ENCODE data around the gene DMRTA2. TPM values are rescaled to one million over a fixed set of nuclear protein-coding genes. Genes with fewer than 3 reads are reported as not detected.
A peak's percentile ranks its signal among the peaks of the same experiment; 100 is the strongest.

Gene DMRTA2
- total RNA-seq, 1 donor from 2014 or later: not detected

DNA sequence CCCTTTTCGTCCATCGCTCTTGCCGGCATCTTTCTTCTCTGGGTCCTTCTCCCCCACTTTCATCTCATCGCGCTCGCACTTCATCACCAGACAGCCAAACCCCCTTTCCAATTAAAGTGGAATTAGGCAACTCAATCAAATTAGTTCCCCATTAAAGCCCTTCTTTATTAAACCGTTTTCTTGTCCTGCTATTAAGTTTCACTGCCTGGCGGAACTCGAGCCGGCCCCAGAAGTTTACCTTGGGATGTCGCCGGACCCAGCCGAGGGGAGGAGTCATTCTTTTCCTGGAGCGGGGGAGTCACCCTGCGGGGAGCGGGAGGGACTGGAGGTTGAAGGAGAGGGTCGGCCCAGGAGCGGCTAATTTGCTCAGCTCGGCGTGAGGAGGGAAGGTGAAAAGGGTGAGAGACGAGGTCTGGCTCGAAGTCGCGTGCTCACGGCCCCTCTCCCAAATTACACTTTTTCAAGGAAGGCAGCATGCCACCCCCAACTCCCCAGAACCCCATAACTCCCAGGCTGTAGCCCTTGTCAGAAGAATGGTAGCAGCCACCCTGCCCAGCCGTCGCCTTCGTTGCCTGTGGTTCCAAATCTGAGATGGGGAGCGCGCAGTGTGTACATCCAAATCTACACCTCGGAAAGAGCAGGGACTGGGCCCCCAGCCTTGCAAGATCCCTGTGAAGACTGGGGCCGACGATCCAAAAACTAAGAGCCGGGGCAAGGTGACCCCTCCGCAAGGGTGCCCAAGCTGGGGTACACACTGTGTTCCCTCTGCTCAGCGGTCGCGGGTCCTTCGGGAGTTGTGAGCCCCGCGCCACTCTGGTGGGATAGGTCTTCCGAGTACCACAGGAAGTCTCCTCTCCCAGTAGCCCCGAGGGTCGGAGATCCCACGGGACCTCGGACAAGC lies 6.4 kb downstream of the DMRTA2 start:
- peaks cover 6% of the 10 kb centered on the region for H3K9me3 Mint-ChIP-seq (ENCODE audit: low read depth)
- no peak overlapping the region for H3K27ac Mint-ChIP-seq (ENCODE audit: unreplicated experiment)
- no peak for DNase-seq (ENCODE audit: low spot score)

DNA sequence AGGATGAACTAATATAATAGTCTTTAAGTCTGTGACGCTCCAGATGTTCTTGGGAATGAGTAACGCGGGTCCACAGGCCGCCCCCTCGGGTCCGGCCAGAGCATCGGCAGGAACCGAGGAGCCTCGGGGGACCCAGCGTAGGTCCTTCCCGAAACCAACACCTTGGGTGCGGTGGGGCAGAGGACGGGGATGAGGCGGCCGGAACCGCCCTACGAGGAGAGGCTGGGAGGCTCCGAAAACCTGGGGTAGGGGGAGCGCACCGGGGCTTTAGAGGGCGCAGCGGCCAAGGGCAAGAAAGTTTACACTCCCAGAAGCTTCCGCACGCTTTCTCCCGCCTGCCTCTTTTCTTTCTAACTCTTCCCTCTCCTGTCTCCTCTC lies 7.1 kb downstream of the DMRTA2 start:
- no peak for DNase-seq (ENCODE audit: low spot score)

More for the DNA sequence above, 6.4 kb downstream of the DMRTA2 start:
- Mint-ChIP-seq H3K4me3 (ENCODE audit: unreplicated experiment) (peak overlapping the region; percentile 41), H3K36me3 (ENCODE audit: low read depth) (peaks cover 7% of the 10 kb centered on the region), H3K4me1 (ENCODE audit: low read depth) (peaks cover 27% of the 10 kb centered on the region), H3K27me3 (ENCODE audit: low read depth) (peaks cover 70% of the 10 kb centered on the region)
- TF ChIP-seq, protein P1, sequence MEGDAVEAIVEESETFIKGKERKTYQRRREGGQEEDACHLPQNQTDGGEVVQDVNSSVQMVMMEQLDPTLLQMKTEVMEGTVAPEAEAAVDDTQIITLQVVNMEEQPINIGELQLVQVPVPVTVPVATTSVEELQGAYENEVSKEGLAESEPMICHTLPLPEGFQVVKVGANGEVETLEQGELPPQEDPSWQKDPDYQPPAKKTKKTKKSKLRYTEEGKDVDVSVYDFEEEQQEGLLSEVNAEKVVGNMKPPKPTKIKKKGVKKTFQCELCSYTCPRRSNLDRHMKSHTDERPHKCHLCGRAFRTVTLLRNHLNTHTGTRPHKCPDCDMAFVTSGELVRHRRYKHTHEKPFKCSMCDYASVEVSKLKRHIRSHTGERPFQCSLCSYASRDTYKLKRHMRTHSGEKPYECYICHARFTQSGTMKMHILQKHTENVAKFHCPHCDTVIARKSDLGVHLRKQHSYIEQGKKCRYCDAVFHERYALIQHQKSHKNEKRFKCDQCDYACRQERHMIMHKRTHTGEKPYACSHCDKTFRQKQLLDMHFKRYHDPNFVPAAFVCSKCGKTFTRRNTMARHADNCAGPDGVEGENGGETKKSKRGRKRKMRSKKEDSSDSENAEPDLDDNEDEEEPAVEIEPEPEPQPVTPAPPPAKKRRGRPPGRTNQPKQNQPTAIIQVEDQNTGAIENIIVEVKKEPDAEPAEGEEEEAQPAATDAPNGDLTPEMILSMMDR (IDR thresholded peaks at IDR 0.05): no peak

DNA sequence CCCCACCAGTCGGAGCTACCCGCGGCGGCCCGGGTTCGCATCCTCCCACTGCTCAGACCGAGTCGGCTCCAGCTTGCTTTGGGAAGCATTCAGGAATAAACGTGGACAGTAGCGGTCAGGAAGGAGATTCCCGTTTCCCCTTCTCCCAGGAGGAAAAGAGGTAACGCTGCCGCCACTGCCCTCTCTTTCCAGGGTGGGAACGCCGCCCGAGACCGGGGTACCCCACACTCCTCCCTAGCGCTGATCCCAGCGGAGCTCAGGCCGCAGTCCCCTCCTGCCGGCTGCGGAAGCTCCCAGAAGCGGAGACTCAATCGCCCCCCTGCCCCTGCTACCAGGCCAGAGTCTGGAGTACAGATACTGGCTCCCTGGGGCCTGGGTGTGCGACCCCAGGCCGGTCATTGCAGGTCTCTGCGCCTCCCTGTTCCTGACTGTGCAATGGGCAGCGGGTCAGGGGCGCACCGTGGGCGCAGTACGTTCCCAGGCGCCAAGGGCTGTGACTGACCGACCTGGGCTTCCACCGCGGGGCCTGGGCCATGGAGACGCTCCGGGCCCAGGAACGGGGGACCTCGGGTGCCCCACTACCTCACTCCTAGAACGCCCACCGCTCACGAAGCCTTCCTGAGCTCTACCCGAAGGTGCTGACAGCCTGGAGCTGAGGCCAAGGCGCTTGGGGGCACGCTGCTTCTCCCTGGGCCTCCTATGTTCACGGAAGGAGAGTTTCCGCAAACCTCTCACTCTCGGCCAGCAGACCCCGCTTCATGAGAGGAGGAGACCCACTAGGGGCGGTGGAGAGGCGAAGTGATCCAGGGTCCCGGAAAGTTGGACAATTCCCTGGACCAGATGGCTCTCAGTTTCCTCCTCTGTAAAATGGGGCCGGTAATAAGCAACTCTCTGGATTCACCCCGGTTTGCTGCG lies 7.8 kb downstream of the DMRTA2 start:
- peaks cover 22% of the 10 kb centered on the region for H3K4me1 Mint-ChIP-seq (ENCODE audit: low read depth)
- peaks cover 69% of the 10 kb centered on the region for H3K27me3 Mint-ChIP-seq (ENCODE audit: low read depth)
- H3K9me3 Mint-ChIP-seq (ENCODE audit: low read depth): peaks cover 6% of the 10 kb centered on the region
- no peak overlapping the region for H3K4me3 Mint-ChIP-seq (ENCODE audit: unreplicated experiment)
- peaks cover 7% of the 10 kb centered on the region for H3K36me3 Mint-ChIP-seq (ENCODE audit: low read depth)
- no peak for DNase-seq (ENCODE audit: low spot score)
- no peak overlapping the region for H3K27ac Mint-ChIP-seq (ENCODE audit: unreplicated experiment)
- TF ChIP-seq, protein P1 (IDR thresholded peaks at IDR 0.05): no peak

More for the DNA sequence above, 7.1 kb downstream of the DMRTA2 start:
- TF ChIP-seq, protein P1 (IDR thresholded peaks at IDR 0.05): no peak
- Mint-ChIP-seq H3K27ac (ENCODE audit: unreplicated experiment) (no peak overlapping the region), H3K9me3 (ENCODE audit: low read depth) (peaks cover 6% of the 10 kb centered on the region), H3K4me1 (ENCODE audit: low read depth) (peaks cover 23% of the 10 kb centered on the region), H3K27me3 (ENCODE audit: low read depth) (peaks cover 67% of the 10 kb centered on the region), H3K36me3 (ENCODE audit: low read depth) (peaks cover 7% of the 10 kb centered on the region), H3K4me3 (ENCODE audit: unreplicated experiment) (no peak overlapping the region)

DNA sequence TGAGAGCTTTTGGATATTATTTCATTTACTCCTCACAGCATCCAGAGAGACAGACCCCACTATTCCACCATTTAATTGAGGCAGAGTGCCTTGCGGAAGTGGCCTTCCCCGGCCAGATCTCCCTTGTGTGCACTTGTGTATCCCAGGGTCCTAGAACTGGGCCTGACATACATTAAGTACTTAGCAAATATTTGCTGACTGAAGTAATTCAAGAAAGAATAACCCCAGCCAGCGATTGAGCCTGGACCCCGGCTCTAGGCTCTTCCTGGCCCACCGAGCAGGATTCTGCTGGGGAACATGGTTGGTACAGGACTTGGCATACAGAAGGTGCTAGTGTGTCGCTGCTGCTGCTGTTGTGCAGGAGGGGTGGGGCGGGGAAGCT lies 8.4 kb downstream of the DMRTA2 start:
- TF ChIP-seq, protein P1 (IDR thresholded peaks at IDR 0.05): no peak
- peaks cover 6% of the 10 kb centered on the region for H3K9me3 Mint-ChIP-seq (ENCODE audit: low read depth)
- H3K27ac Mint-ChIP-seq (ENCODE audit: unreplicated experiment): no peak overlapping the region
- H3K27me3 Mint-ChIP-seq (ENCODE audit: low read depth): peaks cover 69% of the 10 kb centered on the region
- DNase-seq (ENCODE audit: low spot score): no peak
- H3K4me3 Mint-ChIP-seq (ENCODE audit: unreplicated experiment): no peak overlapping the region
- peaks cover 16% of the 10 kb centered on the region for H3K4me1 Mint-ChIP-seq (ENCODE audit: low read depth)
- peaks cover 6% of the 10 kb centered on the region for H3K36me3 Mint-ChIP-seq (ENCODE audit: low read depth)
